Measurements from ENCODE around the gene IRGQ.
"Not testable (repeated sequence)": the region's sequence is repeated elsewhere in the genome, so short reads cannot be mapped to it uniquely, and the experiment has no call there.

IRGQ gene

DNA sequence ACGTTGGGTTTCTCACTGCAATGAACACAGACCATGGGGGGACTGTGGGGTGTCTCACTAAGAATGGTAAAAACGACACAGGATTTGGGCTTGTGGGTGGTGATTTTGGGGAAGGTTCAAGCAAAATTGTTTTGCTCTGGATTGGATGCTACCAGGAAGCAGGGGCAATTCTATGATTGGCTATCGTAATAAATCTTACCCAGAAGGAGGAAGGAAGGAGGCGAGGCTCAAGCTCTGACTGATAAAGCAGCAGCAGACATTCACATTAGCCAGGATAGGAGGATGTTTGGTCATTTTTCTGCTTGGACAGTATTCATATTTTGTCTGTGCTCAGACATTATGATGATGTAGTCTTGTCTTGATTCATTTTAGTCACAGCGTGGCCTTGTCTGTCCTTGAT lies 1.9 kb upstream of the IRGQ start:
- DNase-seq: no peak

- DNase-seq: peak; percentile 21
Measured at GRCh38 chr19:43596842-43597461, 1.0 kb upstream of the IRGQ start.

- DNase-seq: no peak
Measured at GRCh38 chr19:43595605-43595998, 332 bp downstream of the IRGQ start.

DNA sequence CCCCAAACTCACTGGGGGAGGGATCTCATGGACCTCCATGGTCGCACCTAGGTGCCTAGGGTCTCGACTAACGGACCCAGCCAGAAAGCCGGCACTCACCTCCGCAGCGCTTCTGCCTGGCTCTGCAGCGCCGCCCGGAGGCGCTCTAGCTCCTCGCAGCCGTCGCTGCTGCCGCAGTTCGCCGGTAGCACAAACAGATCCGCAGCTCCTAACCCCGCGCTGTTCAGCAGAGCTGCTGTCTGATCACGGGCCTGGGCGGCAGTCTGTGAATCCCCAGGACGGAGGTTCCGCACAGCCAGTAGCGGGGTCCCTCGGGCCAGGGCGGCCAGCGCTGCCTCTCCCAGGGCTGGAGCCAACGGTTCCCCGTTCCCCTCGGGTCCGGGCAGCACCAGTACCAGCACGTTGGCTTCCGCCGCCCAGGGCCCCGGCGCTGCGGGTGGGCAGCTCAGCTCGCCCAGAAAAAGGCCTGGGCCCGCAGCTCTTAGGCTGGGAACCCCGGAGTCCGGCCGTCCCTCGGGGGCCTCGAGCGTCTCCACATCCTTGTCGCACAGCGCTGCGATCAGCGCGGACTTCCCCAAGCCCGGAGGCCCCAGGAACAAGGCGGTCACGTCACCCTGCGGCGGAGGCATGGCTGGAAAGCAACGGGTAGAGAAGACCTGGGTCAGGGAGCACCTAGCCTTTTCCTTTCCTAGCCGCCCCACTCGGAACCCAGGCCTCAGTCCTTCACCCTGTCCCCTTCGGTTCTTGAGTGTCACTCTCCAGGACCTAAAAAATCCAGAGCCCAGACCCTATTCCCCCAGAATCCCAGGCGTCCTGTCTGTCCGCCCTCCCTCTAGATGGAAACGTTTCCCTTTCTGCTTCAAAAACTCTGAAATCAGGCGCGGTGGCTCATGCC lies 977 bp downstream of the IRGQ start:
- peak; percentile 65 for DNase-seq

GRCh38 chr19:43594081-43594697 lies 1.7 kb downstream of the IRGQ start:
- DNase-seq: no peak

DNA sequence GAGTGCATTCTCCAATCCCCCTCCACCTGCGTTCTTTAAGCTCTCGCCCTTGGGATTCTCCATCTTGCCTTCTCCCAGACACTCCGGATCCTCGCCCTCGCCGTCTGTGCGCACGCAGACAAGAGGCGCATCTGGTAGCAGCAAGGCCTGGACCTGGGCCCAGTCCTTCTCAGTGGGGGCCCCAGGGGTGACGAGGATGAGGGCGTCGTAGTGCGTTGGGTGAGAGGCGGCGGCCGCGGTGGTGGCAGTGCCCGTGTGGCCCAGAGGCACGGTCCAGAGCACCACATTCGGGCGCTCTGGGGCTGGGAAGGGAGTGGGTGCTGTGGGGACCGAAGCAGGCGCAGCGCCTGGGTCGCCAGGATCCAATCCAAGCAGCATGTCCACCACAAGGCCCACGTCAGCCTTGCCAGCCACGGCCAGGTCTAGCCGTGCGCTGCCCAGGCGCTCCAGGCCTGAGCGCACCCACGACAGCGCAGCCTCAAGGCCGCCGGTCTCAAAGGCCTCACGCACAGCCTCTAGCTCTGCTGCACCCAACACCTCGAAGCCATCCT lies 3.1 kb downstream of the IRGQ start:
- DNase-seq: no peak

DNA sequence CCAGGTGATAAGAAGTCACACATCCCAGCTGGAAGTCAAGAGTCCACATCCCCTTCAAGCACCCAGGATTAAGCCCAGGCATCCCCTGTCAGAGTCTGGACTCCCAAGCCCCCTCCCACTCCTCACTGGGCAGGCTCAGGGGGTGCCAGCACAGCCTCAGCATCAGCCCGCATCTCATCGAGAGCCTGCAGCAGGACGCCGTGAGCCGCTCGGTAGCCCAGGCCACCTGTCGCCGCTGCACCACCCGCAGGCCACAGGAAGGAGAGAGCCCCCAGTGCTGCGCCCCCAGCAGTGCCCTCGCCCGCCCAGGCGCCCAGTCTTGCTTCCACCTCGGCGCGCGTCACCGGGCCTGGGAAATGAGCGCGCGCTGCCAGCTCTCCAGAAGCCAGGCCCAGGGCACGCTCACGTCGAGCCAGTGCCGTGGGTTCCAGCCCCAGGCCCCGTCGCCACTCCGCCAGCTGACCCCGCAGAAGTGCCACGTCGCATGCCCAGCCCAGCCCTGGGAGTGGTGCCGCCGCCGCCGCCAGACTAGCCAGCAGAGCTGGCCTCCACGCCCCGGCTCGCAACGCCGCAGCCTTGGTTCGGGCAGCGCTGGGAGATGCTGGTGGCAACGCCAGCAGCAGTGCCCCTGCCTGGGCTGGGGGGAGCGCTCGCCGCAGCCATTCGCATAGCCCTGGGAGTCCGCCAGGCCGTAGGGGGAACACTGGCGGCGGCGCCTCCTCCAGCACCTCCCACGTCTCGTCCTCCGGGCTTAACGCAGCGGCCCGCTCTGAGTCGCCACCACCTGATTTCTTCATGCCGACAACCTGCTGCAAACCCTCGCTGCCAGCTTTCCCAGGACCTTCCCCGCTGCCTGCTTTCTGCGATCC lies 3.8 kb downstream of the IRGQ start:
- DNase-seq: no peak

- no peak for DNase-seq
Measured at GRCh38 chr19:43589678-43590077, 6.3 kb downstream of the IRGQ start.

- DNase-seq: no peak
Measured at GRCh38 chr19:43589277-43589676, 6.7 kb downstream of the IRGQ start.

- DNase-seq: not testable (repeated sequence)
Measured at GRCh38 chr19:43587029-43587428, 8.9 kb downstream of the IRGQ start.

GRCh38 chr19:43586346-43586745 lies 9.6 kb downstream of the IRGQ start:
- no peak for DNase-seq

DNA sequence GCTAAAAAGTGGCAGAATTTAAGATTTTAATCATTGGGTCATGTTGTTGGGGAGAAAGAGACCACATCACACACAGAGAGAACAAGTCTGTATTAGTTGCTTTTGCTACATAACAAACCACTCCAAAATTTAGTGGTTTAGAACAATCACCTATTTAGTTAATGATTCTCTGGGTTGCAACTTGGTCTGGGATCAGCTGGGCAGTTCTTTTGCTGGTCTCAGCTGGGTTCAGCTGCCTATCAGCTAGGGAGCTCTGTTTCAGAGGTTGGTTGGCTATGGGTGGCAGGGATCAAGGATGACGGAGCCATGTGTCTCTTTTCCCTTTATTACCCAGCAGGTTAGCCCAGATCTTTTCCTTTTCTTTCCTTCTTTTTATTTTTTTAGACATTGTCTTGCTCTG lies 11.4 kb downstream of the IRGQ start:
- no peak for DNase-seq

GRCh38 chr19:43582495-43582894 lies 13.4 kb downstream of the IRGQ start:
- no peak for DNase-seq

DNA sequence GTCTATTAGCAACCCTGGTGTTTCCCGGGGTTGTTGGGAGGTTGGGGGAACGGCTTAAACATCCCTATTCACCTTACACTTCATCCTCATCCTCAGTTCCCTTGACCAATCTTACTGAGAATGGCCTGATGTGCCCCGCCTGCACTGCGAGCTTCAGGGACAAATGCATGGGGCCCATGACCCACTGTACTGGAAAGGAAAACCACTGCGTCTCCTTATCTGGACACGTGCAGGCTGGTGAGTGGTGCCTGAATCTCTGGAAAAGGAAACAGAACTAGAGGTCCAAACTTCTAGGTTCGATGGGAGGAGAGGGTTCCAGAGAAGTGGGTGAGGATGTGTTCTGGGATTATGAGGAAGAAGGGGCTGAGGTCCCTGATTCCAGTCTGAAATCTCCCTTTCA lies 14.5 kb downstream of the IRGQ start:
- DNase-seq: no peak

GRCh38 chr19:43578787-43579186 lies 17.1 kb downstream of the IRGQ start:
- no peak for DNase-seq

DNA sequence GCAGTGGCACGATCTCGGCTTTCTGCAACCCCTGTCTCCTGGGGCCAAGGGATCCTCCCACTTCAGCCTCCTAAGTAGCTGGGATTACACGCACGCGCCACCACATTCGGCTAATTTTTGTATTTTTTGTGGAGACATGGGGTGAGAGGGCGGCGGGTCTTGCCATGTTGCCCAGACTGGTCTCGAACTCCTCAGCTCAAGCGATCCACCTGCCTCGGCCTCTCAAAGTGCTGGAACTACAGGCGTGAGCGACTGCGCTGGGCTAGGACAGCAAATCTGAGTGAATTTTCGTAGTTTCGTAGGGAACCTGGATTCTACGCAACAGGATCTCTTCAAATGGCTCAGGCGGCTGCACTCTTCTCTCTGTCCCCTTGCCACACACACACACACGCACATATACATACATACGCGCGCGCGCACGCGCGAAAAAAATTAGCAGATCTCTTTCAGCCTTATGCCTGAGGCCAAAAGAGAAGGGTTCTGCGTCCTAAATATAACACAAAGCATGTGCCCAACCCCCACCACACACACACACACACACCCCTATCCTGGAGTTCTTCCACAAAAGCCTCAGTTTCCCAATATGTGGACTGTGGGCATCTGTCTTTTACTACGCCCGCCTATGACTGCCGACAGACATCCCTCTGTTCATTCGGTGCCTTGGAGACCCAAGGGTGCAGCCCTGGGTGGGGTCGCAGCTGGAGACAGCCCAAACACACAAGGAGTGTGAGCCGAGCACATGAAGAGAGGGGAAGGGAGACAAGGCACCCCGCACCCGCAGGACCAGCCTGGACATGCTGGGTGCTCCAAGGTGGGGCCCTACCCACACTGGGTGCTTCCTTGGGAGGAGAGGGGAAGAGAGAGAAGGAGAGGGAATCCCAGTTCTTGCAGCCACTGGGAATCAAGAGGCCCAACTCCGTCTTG lies 19.7 kb downstream of the IRGQ start:
- DNase-seq: no peak

DNA sequence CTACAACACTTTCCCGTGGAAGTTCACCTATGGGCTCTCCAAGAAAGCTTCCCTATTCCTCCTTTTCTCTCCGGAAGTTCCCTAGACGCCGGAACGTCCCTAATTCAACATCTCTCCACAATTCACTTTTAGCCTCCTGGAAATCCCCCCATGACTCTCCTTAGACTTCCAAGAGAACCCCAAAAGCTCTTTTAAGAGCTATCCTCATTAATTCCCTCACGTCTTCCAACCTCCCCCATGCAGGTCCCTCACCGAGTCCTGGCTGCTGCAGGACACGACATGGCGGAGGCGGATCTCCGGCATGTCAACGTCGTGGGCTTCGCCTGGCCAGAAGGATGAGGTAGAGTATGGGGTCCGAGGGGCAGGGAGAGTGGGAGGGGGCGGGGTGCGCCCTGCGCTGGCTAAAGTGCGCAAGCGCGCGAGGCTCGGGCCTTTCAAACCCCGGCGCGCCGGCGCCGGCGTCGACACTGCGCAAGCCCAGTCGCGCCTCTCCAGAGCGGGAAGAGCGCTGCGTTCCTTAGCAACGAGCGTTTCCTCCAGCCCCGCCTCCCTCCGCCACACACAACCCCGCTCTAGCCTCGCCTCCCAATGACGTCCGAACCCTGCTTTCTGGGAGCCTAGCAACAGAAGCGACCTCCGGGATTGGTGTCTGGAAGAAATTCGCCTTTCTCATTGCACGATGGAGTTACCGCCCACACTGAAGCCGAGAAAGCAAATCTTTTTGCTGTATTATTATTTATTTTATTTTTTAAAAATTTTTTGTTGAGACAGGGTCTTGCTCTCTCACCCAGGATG lies 20.6 kb downstream of the IRGQ start, which contains the start of the genes PINLYP and XRCC1:
Gene PINLYP (plus strand): TSS at position 646 of the 795 bp plus-strand sequence. CDS start 1,391 bp downstream, outside the sequence.
Gene XRCC1 (minus strand): TSS at position 372 of the 795 bp plus-strand sequence. CDS start 69 bp downstream, at position 303.
- DNase-seq: peak; percentile 99

DNA sequence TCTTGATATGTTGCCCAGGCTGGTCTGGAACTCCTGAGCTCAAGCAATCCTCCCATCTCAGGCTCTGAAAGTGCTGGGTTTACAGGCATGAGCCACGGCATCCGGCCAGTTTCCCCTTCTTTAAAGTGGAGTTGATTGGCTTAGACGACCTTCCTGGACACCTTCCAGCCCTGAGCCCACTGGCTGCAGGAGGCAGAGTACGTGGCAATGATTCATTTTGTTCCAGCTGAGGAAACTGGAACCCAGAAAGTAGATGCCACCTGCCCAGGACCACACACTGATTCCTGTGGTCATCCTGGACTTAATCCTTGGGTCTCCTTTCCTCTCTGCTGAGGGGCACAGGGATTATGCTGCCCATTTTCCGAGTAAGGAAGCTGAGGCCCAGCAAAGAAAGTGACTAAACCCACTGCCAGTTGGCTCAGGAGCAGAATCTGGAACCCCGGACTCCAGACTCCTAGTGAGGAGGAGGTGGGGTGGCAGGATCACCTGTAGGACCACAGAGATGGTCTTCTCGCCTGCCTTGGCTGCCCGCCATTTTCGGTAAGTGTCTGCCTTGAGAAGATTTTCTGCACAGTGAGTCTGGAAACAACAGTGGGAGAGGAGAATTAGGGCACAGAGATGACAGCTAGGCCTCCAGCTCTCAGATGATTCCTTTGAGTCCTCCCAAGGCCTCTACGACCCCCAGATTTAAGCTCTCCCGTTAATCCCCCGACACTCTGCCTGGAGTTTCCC lies 21.3 kb downstream of the IRGQ start:
- peak; percentile 68 for DNase-seq

- no peak for DNase-seq
Measured at GRCh38 chr19:43572171-43572588, 23.8 kb downstream of the IRGQ start.

All from EL (cell line).